A673 (cell line): ENCODE data around the gene MOCS2.

Source experiments
- CTCF ChIP-seq: fragments of 300-800, 200-600 bp; sonication (generic); conservative IDR thresholded peaks from 2 replicates; pipeline ENCODE4 v1.5.1; 2017; ENCODE audit warnings: low read depth, mild to moderate bottlenecking, antibody characterized with exemption, low read length, moderate library complexity, mixed read lengths
- EZH2 ChIP-seq: fragments of 200-600 bp; sonication (generic); IDR thresholded peaks from 2 replicates; pipeline ENCODE4 v1.6.1; 2017; ENCODE audit warnings: borderline replicate concordance, low read depth, mild to moderate bottlenecking, mixed read lengths, antibody characterized with exemption, low read length; ENCODE audit not compliant: poor library complexity, severe bottlenecking

- TF ChIP-seq CTCF (no peak), EZH2 (no peak)
These were observed 42.3 kb upstream of the MOCS2 start for GRCh38 chr5:53151713-53152458.
